GM23338 (cell line): ENCODE results near the gene CALCOCO1. TPM values are rescaled to one million over a fixed set of nuclear protein-coding genes. Genes with fewer than 3 reads are reported as not detected.

ENCODE experiments used
- ATAC-seq: fragments of 200-7000 bp; cut with Tn5 transposase; 3 replicates; pipeline ENCODE4 v1.9.1; 2020
- DNase-seq: peaks from one replicate; pipeline ENCODE4 v3.0.0-alpha.2; 2015; ENCODE audit warnings: low spot score
- H2AFZ ChIP-seq: fragments of 200-600 bp; sonication (generic); 2 replicates; pipeline ENCODE4 v1.8.0; 2016; ENCODE audit warnings: antibody characterized with exemption, mild to moderate bottlenecking, moderate library complexity
- H3F3A ChIP-seq: fragments of 200-600 bp; sonication (generic); replicated peaks from 2 replicates; pipeline ENCODE4 v1.8.0; 2017; ENCODE audit warnings: antibody characterized with exemption, mixed run types, low read depth
- H3K27ac ChIP-seq: fragments of 200-600 bp; sonication (generic); 2 replicates; pipeline ENCODE4 v1.6.1; 2016; ENCODE audit warnings: low read depth
- H3K27me3 ChIP-seq: fragments of 200-600 bp; sonication (generic); 2 replicates; pipeline ENCODE4 v1.8.0; 2016; ENCODE audit warnings: mild to moderate bottlenecking, mixed run types, moderate library complexity; ENCODE audit not compliant: insufficient read depth
- H3K36me3 ChIP-seq: fragments of 200-600 bp; sonication (generic); 2 replicates; pipeline ENCODE4 v1.8.0; 2016; ENCODE audit warnings: mild to moderate bottlenecking; ENCODE audit not compliant: insufficient read depth
- H3K4me1 ChIP-seq: fragments of 200-600 bp; sonication (generic); 2 replicates; pipeline ENCODE4 v1.8.0; 2016; ENCODE audit warnings: mild to moderate bottlenecking, moderate library complexity; ENCODE audit not compliant: insufficient read depth
- H3K4me2 ChIP-seq: fragments of 200-600 bp; sonication (generic); 2 replicates; pipeline ENCODE4 v1.7.1; 2017; ENCODE audit warnings: mixed run types
- H3K4me3 ChIP-seq: fragments of 200-600 bp; sonication (generic); 2 replicates; pipeline ENCODE4 v1.6.1; 2016; ENCODE audit warnings: mixed run types
- H3K79me2 ChIP-seq: fragments of 200-600 bp; sonication (generic); replicated peaks from 2 replicates; pipeline ENCODE4 v1.8.0; 2017; ENCODE audit warnings: mild to moderate bottlenecking; ENCODE audit not compliant: insufficient read depth
- H3K9me2 ChIP-seq: fragments of 200-600 bp; sonication (generic); 2 replicates; pipeline ENCODE4 v1.8.0; 2017; ENCODE audit not compliant: insufficient read depth
- H4K20me1 ChIP-seq: fragments of 200-600 bp; sonication (generic); replicated peaks from 2 replicates; pipeline ENCODE4 v1.8.0; 2017; ENCODE audit warnings: mild to moderate bottlenecking; ENCODE audit not compliant: insufficient read depth
- H3K27ac Mint-ChIP-seq: 2 replicates; pipeline ENCODE4 v1.8.0; 2020; ENCODE audit warnings: inconsistent platforms, mild to moderate bottlenecking, moderate library complexity, mixed read lengths
- H3K27me3 Mint-ChIP-seq: 3 replicates; pipeline ENCODE4 v1.8.0; 2022; ENCODE audit warnings: low read depth, mild to moderate bottlenecking, moderate library complexity, mixed read lengths, inconsistent platforms; ENCODE audit not compliant: insufficient read depth, poor library complexity
- H3K36me3 Mint-ChIP-seq: 3 replicates; pipeline ENCODE4 v1.8.0; 2021; ENCODE audit warnings: low read depth, mild to moderate bottlenecking, inconsistent platforms, moderate library complexity, mixed read lengths
- H3K4me1 Mint-ChIP-seq: 3 replicates; pipeline ENCODE4 v1.8.0; 2020; ENCODE audit warnings: mild to moderate bottlenecking, inconsistent platforms, mixed read lengths
- H3K4me3 Mint-ChIP-seq: 3 replicates; pipeline ENCODE4 v1.8.0; 2021; ENCODE audit warnings: moderate library complexity, mild to moderate bottlenecking, inconsistent platforms, mixed read lengths
- H3K9me3 Mint-ChIP-seq: 3 replicates; pipeline ENCODE4 v1.8.0; 2020; ENCODE audit warnings: moderate library complexity, mild to moderate bottlenecking, inconsistent platforms, mixed read lengths
- CREB1 ChIP-seq: fragments of 250-450 bp; sonication (Bioruptor Pico); IDR thresholded peaks from 2 replicates; pipeline ENCODE4 v1.5.0; 2020; ENCODE audit warnings: low read depth, mild to moderate bottlenecking, moderate library complexity
- EZH2 ChIP-seq: fragments of 200-600 bp; sonication (generic); IDR thresholded peaks from one replicate; pipeline ENCODE4 v1.8.0; 2017; ENCODE audit warnings: antibody characterized with exemption, mild to moderate bottlenecking, low read depth; ENCODE audit not compliant: unreplicated experiment
- EZH2phosphoT487 ChIP-seq: fragments of 200-600 bp; sonication (generic); IDR thresholded peaks from one replicate; pipeline ENCODE4 v1.8.1; 2018; ENCODE audit warnings: antibody characterized with exemption; ENCODE audit not compliant: unreplicated experiment
- JUNB ChIP-seq: IDR thresholded peaks from one replicate; pipeline ENCODE4 v1.6.1; 2016; ENCODE audit warnings: antibody characterized with exemption; ENCODE audit not compliant: unreplicated experiment
- NANOG ChIP-seq: IDR thresholded peaks from 2 replicates; pipeline ENCODE4 v1.6.1; 2016; ENCODE audit warnings: antibody characterized with exemption, borderline replicate concordance
- POLR2AphosphoS5 ChIP-seq: IDR thresholded peaks from 2 replicates; pipeline ENCODE4 v1.6.1; 2016; ENCODE audit warnings: antibody characterized with exemption, low read depth
- STAT1 ChIP-seq: IDR thresholded peaks from one replicate; pipeline ENCODE4 v1.6.1; 2016; ENCODE audit warnings: antibody characterized with exemption; ENCODE audit not compliant: unreplicated experiment
- ZNF114 ChIP-seq: fragments of 250-450 bp; sonication (Bioruptor Pico); IDR thresholded peaks from 2 replicates; pipeline ENCODE4 v1.5.0; 2020; ENCODE audit warnings: mild to moderate bottlenecking, moderate library complexity
- ZNF331 ChIP-seq: fragments of 250-450 bp; sonication (Bioruptor Pico); IDR thresholded peaks from 2 replicates; pipeline ENCODE4 v1.5.0; 2020; ENCODE audit warnings: low read depth, mild to moderate bottlenecking, moderate library complexity
- polyA plus RNA-seq: library from polyadenylated mRNA; unstranded; fragments of >200 nt; fragmentation: Nextera tagmentation; extraction: Ambion mirVana; gene quantifications from 2 replicates; pipeline ENCODE4 v1.2.1, GENCODE V29; 2016
- total RNA-seq: library from RNA; depleted of rRNA; stranded (reverse); fragments of >200 nt; shearing (Covaris generic); gene quantifications from 2 replicates; pipeline ENCODE4 v1.2.3, GENCODE V29; 2014
- TF ChIP-seq, protein P1 (sequence below): IDR thresholded peaks from one replicate; pipeline ENCODE4 v1.6.1; 2018; ENCODE audit warnings: antibody characterized with exemption; ENCODE audit not compliant: unreplicated experiment
- TF ChIP-seq, protein P2 (sequence below): IDR thresholded peaks from 2 replicates; pipeline ENCODE4 v1.6.1; 2016; ENCODE audit warnings: antibody characterized with exemption
- TF ChIP-seq, protein P3 (sequence below), 2 experiments: fragments of 200-600 bp in 1 of 2; sonication (generic) in 1 of 2; conservative IDR thresholded peaks; 2 replicates each; pipeline versions ENCODE4 v1.5.1 to v1.6.1; 2016 to 2017; ENCODE audit warnings: antibody characterized with exemption in 2 of 2, low read depth in 2 of 2, mild to moderate bottlenecking in 2 of 2, moderate library complexity in 1 of 2
- TF ChIP-seq, protein P4 (sequence below): fragments of 250-450 bp; sonication (Bioruptor Pico); IDR thresholded peaks from 2 replicates; pipeline ENCODE4 v1.5.0; 2020; ENCODE audit warnings: mild to moderate bottlenecking, moderate library complexity

The CALCOCO1 gene
- total and polyA plus RNA-seq, 2 experiments from 2014 or later: 6.5 to 20.4 TPM

DNA sequence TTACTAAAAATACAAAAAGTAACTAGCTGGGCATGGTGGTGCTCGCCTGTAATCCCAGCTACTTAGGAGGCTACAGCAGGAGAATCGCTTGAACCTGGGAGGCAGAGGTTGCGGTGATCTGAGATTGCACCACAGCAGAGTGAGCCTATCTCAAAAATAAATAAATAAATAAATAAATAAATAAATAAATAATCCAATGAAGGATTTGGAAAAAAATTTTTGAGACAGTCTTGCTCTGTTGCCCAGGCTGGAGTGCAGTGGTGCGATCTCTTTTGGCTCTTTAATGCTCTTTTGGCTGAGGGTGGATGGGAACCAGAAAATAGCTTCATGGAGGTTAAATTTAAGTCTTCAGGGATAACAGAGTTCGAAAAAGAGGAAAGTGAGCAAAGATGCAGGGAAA lies 63.1 kb downstream of the CALCOCO1 start:
- no peaks in the 10 kb centered on the region for H3K9me2 ChIP-seq
- H3K9me3 Mint-ChIP-seq: no peaks in the 10 kb centered on the region

More for the DNA sequence above, 63.1 kb downstream of the CALCOCO1 start:
- no peak overlapping the region for H2AFZ ChIP-seq
- H3K79me2 ChIP-seq: no peaks in the 10 kb centered on the region
- peaks cover 20% of the 10 kb centered on the region for H3F3A ChIP-seq
- Mint-ChIP-seq H3K4me1 (peaks cover 11% of the 10 kb centered on the region), H3K4me3 (no peak overlapping the region), H3K27me3 (peaks cover 10% of the 10 kb centered on the region), H3K36me3 (peaks cover 64% of the 10 kb centered on the region), H3K27ac (no peak overlapping the region)
- peaks cover 44% of the 10 kb centered on the region for H3K36me3 ChIP-seq
- H3K27ac ChIP-seq: no peak overlapping the region
- no peak overlapping the region for H3K4me3 ChIP-seq
- no peaks in the 10 kb centered on the region; the same call in none of the 2 replicates for H4K20me1 ChIP-seq
- TF ChIP-seq EZH2 (no peak), CREB1 (CRISPR knock-in tag) (no peak), ZNF331 (CRISPR knock-in tag) (no peak), STAT1 (no peak), NANOG (no peak), EZH2phosphoT487 (no peak), ZNF114 (CRISPR knock-in tag) (no peak), JUNB (no peak), POLR2AphosphoS5 (no peak)
- TF ChIP-seq, protein P1, sequence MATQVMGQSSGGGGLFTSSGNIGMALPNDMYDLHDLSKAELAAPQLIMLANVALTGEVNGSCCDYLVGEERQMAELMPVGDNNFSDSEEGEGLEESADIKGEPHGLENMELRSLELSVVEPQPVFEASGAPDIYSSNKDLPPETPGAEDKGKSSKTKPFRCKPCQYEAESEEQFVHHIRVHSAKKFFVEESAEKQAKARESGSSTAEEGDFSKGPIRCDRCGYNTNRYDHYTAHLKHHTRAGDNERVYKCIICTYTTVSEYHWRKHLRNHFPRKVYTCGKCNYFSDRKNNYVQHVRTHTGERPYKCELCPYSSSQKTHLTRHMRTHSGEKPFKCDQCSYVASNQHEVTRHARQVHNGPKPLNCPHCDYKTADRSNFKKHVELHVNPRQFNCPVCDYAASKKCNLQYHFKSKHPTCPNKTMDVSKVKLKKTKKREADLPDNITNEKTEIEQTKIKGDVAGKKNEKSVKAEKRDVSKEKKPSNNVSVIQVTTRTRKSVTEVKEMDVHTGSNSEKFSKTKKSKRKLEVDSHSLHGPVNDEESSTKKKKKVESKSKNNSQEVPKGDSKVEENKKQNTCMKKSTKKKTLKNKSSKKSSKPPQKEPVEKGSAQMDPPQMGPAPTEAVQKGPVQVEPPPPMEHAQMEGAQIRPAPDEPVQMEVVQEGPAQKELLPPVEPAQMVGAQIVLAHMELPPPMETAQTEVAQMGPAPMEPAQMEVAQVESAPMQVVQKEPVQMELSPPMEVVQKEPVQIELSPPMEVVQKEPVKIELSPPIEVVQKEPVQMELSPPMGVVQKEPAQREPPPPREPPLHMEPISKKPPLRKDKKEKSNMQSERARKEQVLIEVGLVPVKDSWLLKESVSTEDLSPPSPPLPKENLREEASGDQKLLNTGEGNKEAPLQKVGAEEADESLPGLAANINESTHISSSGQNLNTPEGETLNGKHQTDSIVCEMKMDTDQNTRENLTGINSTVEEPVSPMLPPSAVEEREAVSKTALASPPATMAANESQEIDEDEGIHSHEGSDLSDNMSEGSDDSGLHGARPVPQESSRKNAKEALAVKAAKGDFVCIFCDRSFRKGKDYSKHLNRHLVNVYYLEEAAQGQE: no peak
- TF ChIP-seq, protein P2, sequence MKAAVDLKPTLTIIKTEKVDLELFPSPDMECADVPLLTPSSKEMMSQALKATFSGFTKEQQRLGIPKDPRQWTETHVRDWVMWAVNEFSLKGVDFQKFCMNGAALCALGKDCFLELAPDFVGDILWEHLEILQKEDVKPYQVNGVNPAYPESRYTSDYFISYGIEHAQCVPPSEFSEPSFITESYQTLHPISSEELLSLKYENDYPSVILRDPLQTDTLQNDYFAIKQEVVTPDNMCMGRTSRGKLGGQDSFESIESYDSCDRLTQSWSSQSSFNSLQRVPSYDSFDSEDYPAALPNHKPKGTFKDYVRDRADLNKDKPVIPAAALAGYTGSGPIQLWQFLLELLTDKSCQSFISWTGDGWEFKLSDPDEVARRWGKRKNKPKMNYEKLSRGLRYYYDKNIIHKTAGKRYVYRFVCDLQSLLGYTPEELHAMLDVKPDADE: no peak
- TF ChIP-seq, protein P3, sequence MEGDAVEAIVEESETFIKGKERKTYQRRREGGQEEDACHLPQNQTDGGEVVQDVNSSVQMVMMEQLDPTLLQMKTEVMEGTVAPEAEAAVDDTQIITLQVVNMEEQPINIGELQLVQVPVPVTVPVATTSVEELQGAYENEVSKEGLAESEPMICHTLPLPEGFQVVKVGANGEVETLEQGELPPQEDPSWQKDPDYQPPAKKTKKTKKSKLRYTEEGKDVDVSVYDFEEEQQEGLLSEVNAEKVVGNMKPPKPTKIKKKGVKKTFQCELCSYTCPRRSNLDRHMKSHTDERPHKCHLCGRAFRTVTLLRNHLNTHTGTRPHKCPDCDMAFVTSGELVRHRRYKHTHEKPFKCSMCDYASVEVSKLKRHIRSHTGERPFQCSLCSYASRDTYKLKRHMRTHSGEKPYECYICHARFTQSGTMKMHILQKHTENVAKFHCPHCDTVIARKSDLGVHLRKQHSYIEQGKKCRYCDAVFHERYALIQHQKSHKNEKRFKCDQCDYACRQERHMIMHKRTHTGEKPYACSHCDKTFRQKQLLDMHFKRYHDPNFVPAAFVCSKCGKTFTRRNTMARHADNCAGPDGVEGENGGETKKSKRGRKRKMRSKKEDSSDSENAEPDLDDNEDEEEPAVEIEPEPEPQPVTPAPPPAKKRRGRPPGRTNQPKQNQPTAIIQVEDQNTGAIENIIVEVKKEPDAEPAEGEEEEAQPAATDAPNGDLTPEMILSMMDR (conservative IDR thresholded peaks at IDR 0.05; ENCODE audit: low read depth in 2 of 2): no peak
- TF ChIP-seq, protein P4, sequence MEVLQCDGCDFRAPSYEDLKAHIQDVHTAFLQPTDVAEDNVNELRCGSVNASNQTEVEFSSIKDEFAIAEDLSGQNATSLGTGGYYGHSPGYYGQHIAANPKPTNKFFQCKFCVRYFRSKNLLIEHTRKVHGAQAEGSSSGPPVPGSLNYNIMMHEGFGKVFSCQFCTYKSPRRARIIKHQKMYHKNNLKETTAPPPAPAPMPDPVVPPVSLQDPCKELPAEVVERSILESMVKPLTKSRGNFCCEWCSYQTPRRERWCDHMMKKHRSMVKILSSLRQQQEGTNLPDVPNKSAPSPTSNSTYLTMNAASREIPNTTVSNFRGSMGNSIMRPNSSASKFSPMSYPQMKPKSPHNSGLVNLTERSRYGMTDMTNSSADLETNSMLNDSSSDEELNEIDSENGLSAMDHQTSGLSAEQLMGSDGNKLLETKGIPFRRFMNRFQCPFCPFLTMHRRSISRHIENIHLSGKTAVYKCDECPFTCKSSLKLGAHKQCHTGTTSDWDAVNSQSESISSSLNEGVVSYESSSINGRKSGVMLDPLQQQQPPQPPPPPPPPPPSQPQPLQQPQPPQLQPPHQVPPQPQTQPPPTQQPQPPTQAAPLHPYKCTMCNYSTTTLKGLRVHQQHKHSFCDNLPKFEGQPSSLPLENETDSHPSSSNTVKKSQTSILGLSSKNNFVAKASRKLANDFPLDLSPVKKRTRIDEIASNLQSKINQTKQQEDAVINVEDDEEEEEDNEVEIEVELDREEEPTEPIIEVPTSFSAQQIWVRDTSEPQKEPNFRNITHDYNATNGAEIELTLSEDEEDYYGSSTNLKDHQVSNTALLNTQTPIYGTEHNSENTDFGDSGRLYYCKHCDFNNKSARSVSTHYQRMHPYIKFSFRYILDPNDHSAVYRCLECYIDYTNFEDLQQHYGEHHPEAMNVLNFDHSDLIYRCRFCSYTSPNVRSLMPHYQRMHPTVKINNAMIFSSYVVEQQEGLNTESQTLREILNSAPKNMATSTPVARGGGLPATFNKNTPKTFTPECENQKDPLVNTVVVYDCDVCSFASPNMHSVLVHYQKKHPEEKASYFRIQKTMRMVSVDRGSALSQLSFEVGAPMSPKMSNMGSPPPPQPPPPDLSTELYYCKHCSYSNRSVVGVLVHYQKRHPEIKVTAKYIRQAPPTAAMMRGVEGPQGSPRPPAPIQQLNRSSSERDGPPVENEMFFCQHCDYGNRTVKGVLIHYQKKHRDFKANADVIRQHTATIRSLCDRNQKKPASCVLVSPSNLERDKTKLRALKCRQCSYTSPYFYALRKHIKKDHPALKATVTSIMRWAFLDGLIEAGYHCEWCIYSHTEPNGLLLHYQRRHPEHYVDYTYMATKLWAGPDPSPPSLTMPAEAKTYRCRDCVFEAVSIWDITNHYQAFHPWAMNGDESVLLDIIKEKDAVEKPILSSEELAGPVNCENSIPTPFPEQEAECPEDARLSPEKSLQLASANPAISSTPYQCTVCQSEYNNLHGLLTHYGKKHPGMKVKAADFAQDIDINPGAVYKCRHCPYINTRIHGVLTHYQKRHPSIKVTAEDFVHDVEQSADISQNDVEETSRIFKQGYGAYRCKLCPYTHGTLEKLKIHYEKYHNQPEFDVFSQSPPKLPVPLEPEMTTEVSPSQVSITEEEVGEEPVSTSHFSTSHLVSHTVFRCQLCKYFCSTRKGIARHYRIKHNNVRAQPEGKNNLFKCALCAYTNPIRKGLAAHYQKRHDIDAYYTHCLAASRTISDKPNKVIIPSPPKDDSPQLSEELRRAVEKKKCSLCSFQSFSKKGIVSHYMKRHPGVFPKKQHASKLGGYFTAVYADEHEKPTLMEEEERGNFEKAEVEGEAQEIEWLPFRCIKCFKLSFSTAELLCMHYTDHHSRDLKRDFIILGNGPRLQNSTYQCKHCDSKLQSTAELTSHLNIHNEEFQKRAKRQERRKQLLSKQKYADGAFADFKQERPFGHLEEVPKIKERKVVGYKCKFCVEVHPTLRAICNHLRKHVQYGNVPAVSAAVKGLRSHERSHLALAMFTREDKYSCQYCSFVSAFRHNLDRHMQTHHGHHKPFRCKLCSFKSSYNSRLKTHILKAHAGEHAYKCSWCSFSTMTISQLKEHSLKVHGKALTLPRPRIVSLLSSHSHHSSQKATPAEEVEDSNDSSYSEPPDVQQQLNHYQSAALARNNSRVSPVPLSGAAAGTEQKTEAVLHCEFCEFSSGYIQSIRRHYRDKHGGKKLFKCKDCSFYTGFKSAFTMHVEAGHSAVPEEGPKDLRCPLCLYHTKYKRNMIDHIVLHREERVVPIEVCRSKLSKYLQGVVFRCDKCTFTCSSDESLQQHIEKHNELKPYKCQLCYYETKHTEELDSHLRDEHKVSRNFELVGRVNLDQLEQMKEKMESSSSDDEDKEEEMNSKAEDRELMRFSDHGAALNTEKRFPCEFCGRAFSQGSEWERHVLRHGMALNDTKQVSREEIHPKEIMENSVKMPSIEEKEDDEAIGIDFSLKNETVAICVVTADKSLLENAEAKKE (CRISPR knock-in tag): no peak
- ATAC-seq (no peak), DNase-seq (no peak)
- H3K4me1 ChIP-seq: no peaks in the 10 kb centered on the region; the same call in 1 of the 2 replicates
- H3K4me2 ChIP-seq: no peak overlapping the region
- H3K27me3 ChIP-seq: no peaks in the 10 kb centered on the region
